GM10248 (cell line): ENCODE results near the gene ACTL6B.

Experiments
- CTCF ChIA-PET: fragments of 300-600 bp; sonication (Branson Sonifier 250); formaldehyde crosslinking; extraction: SDS; loops from one replicate; lab custom pipeline; 2021; ENCODE audit warnings: antibody characterized with exemption; lab: Yijun Ruan, JAX
- POLR2A ChIA-PET: fragments of 350-650 bp; sonication (Branson Sonifier 250); formaldehyde crosslinking; extraction: SDS; loops from one replicate; lab custom pipeline; 2020; ENCODE audit warnings: antibody characterized with exemption; lab: Yijun Ruan, JAX
- DNase-seq: peaks from one replicate; pipeline ENCODE4 v3.0.0; 2012; ENCODE audit errors: extremely low spot score
- CTCF ChIP-seq: IDR thresholded peaks from 2 replicates; pipeline ENCODE4 v1.5.1; 2012; ENCODE audit warnings: mild to moderate bottlenecking, low read depth; ENCODE audit errors: extremely low read depth, missing control alignments, control extremely low read depth

The ACTL6B gene

GRCh38 chr7:100620239-100620638 lies 36.0 kb downstream of the ACTL6B start:
- no peak for TF ChIP-seq CTCF
- ChIA-PET CTCF (interaction anchor here (0.7 to 1.7 kb wide), 4 partner anchors 10 to 85 kb away, joined by 3 to 9 read pairs (median 3); partner anchors contain the start of gene POP7), POLR2A (no interaction called here)
- DNase-seq: no peak

- CTCF ChIA-PET: interaction anchor here (1.1 to 4.2 kb wide), 7 partner anchors 11 to 132 kb away, joined by 3 to 12 read pairs (median 6); partner anchors contain the start of gene POP7
- TF ChIP-seq CTCF: no peak
- no peak for DNase-seq
- POLR2A ChIA-PET: no interaction called here
Measured at GRCh38 chr7:100614308-100614861, 41.9 kb downstream of the ACTL6B start.

- DNase-seq: no peak
- POLR2A ChIA-PET: interaction anchor here (0.6 kb wide), 1 partner anchor 172 kb away, joined by 3 read pairs; no protein-coding TSS in a partner anchor
Measured at GRCh38 chr7:100613412-100614175, 42.7 kb downstream of the ACTL6B start.

GRCh38 chr7:100612730-100613390 lies 43.4 kb downstream of the ACTL6B start:
- ChIA-PET POLR2A (interaction anchor here (0.6 to 1.5 kb wide), 4 partner anchors 27 to 172 kb away, joined by 3 to 14 read pairs (median 4); partner anchors contain the start of genes FBXO24, LRCH4 and POP7), CTCF (interaction anchor here (0.7 to 4.2 kb wide), 23 partner anchors 9 to 240 kb away, joined by 3 to 15 read pairs (median 3); partner anchors contain the start of genes FBXO24, POP7 and SLC12A9)
- TF ChIP-seq CTCF: peak; percentile 19
- DNase-seq: no peak

More at GRCh38 chr7:100613412-100614175, 42.7 kb downstream of the ACTL6B start:
- TF ChIP-seq CTCF: no peak
- CTCF ChIA-PET: interaction anchor here (0.7 to 4.2 kb wide), 13 partner anchors 12 to 131 kb away, joined by 3 to 15 read pairs (median 5); partner anchors contain the start of gene POP7

- CTCF ChIA-PET: interaction anchor here (0.7 to 4.2 kb wide), 18 partner anchors 8 to 240 kb away, joined by 3 to 15 read pairs (median 4); partner anchors contain the start of genes FBXO24, POP7 and SLC12A9
- TF ChIP-seq CTCF: no peak
- peak; percentile 99 for DNase-seq
- POLR2A ChIA-PET: interaction anchor here (1.0 to 1.5 kb wide), 3 partner anchors 26 to 94 kb away, joined by 3 to 14 read pairs (median 4); partner anchors contain the start of genes FBXO24, LRCH4 and POP7
Measured at GRCh38 chr7:100611983-100612729, 44.1 kb downstream of the ACTL6B start, which contains the start of gene MOSPD3. MOSPD3 (plus strand) TSS chr7:100612540; CDS start chr7:100612792, 252 bp downstream.
